Karpas-422 (cell line): Measurements from ENCODE around the gene RNF43. TPM values are rescaled to one million over a fixed set of nuclear protein-coding genes. Genes with fewer than 3 reads are reported as not detected.

ENCODE experiments used
- DNase-seq: peaks from one replicate; pipeline ENCODE4 v3.0.0-alpha.2; 2015
- H2AFZ ChIP-seq: fragments of 200-600 bp; sonication (generic); 2 replicates; pipeline ENCODE4 v1.6.1; 2014; ENCODE audit warnings: antibody characterized with exemption, low read length, mixed read lengths
- H3K27ac ChIP-seq: fragments of 200-600 bp; sonication (generic); 2 replicates; pipeline ENCODE4 v1.5.1; 2014; ENCODE audit warnings: mild to moderate bottlenecking, low read length, moderate library complexity
- H3K27me3 ChIP-seq: fragments of 200-600 bp; sonication (generic); 2 replicates; pipeline ENCODE4 v1.6.1; 2014; ENCODE audit warnings: low read length, mixed read lengths
- H3K36me3 ChIP-seq: fragments of 200-600 bp; sonication (generic); 2 replicates; pipeline ENCODE4 v1.6.1; 2014; ENCODE audit warnings: low read length, mixed read lengths; ENCODE audit not compliant: insufficient read depth
- H3K4me1 ChIP-seq: fragments of 200-600 bp; sonication (generic); 2 replicates; pipeline ENCODE4 v1.6.1; 2014; ENCODE audit warnings: mild to moderate bottlenecking, low read length, mixed read lengths
- H3K4me2 ChIP-seq: fragments of 200-600 bp; sonication (generic); 2 replicates; pipeline ENCODE4 v1.6.1; 2014; ENCODE audit warnings: low read length, low read depth, mild to moderate bottlenecking; ENCODE audit not compliant: poor library complexity, severe bottlenecking
- H3K4me3 ChIP-seq: fragments of 200-600 bp; sonication (generic); 2 replicates; pipeline ENCODE4 v1.5.1; 2014; ENCODE audit warnings: mild to moderate bottlenecking, antibody characterized with exemption, low read length, mixed read lengths
- H3K79me2 ChIP-seq: fragments of 200-600 bp; sonication (generic); 2 replicates; pipeline ENCODE4 v1.6.1; 2014; ENCODE audit warnings: mild to moderate bottlenecking, low read length, mixed read lengths
- H3K9ac ChIP-seq: fragments of 200-600 bp; sonication (generic); 2 replicates; pipeline ENCODE4 v1.6.0; 2014; ENCODE audit warnings: low read length
- H3K9me2 ChIP-seq: fragments of 200-600 bp; sonication (generic), shearing (Covaris generic); replicated peaks from 2 replicates; pipeline ENCODE4 v1.6.0; 2014; ENCODE audit warnings: mild to moderate bottlenecking, low read length, moderate library complexity; ENCODE audit not compliant: insufficient read depth
- H3K9me3 ChIP-seq: fragments of 300-700, 200-600 bp; sonication (generic); 2 replicates; pipeline ENCODE4 v1.6.1; 2014; ENCODE audit warnings: low read length, mixed read lengths
- H4K20me1 ChIP-seq: fragments of 200-600 bp; sonication (generic); 2 replicates; pipeline ENCODE4 v1.6.1; 2014; ENCODE audit warnings: mild to moderate bottlenecking, antibody characterized with exemption, low read length, low read depth; ENCODE audit not compliant: insufficient read depth
- total RNA-seq: library from RNA; depleted of rRNA; stranded (reverse); fragments of >200 nt; shearing (Covaris generic); gene quantifications from 2 replicates; pipeline ENCODE4 v1.2.3, GENCODE V29; 2014; ENCODE audit warnings: low replicate concordance

RNF43 gene
- total RNA-seq, 1 experiment from 2014 or later, result not detected

- no peak overlapping the region for H3K4me2 ChIP-seq
- no peaks in the 10 kb centered on the region for H3K9me3 ChIP-seq
- no peaks in the 10 kb centered on the region for H4K20me1 ChIP-seq
- no peak overlapping the region for H2AFZ ChIP-seq
- no peaks in the 10 kb centered on the region for H3K27me3 ChIP-seq
- no peak for DNase-seq
- no peak overlapping the region for H3K9ac ChIP-seq
- no peaks in the 10 kb centered on the region for H3K36me3 ChIP-seq
- H3K9me2 ChIP-seq, result no peaks in the 10 kb centered on the region
- H3K27ac ChIP-seq, result no peak overlapping the region
- peaks cover 19% of the 10 kb centered on the region for H3K4me1 ChIP-seq
- H3K4me3 ChIP-seq, result no peak overlapping the region
- no peaks in the 10 kb centered on the region for H3K79me2 ChIP-seq
Measured at GRCh38 chr17:58413684-58414083, 3.6 kb downstream of the RNF43 start.

- Histone ChIP-seq H3K9me2 (no peaks in the 10 kb centered on the region), H4K20me1 (no peaks in the 10 kb centered on the region), H3K4me3 (no peak overlapping the region), H3K9ac (no peak overlapping the region), H3K79me2 (no peaks in the 10 kb centered on the region), H3K4me2 (no peak overlapping the region), H3K4me1 (peaks cover 16% of the 10 kb centered on the region), H3K27ac (no peak overlapping the region), H2AFZ (no peak overlapping the region), H3K27me3 (no peaks in the 10 kb centered on the region), H3K36me3 (no peaks in the 10 kb centered on the region), H3K9me3 (no peaks in the 10 kb centered on the region)
- DNase-seq, result no peak
Measured at GRCh38 chr17:58412961-58413586, 4.3 kb downstream of the RNF43 start.

- Histone ChIP-seq H3K4me2 (no peak overlapping the region), H3K27ac (no peak overlapping the region), H3K9me3 (no peaks in the 10 kb centered on the region), H3K9me2 (no peaks in the 10 kb centered on the region), H3K36me3 (no peaks in the 10 kb centered on the region), H3K9ac (no peak overlapping the region), H4K20me1 (no peaks in the 10 kb centered on the region), H3K4me3 (no peak overlapping the region), H2AFZ (no peak overlapping the region), H3K27me3 (no peaks in the 10 kb centered on the region), H3K4me1 (peaks cover 8% of the 10 kb centered on the region), H3K79me2 (no peaks in the 10 kb centered on the region)
- no peak for DNase-seq
Measured at GRCh38 chr17:58412064-58412703, 5.2 kb downstream of the RNF43 start.

- Histone ChIP-seq H3K36me3 (no peaks in the 10 kb centered on the region), H2AFZ (no peak overlapping the region), H3K79me2 (no peaks in the 10 kb centered on the region), H3K9ac (no peak overlapping the region), H3K9me3 (no peaks in the 10 kb centered on the region), H3K4me2 (no peak overlapping the region), H3K4me1 (peaks cover 4% of the 10 kb centered on the region; the same call in 1 of the 2 replicates), H4K20me1 (no peaks in the 10 kb centered on the region), H3K27ac (no peak overlapping the region), H3K27me3 (no peaks in the 10 kb centered on the region), H3K9me2 (no peaks in the 10 kb centered on the region), H3K4me3 (no peak overlapping the region)
- DNase-seq, result no peak
Measured at GRCh38 chr17:58411408-58411894, 5.9 kb downstream of the RNF43 start.

GRCh38 chr17:58410714-58411407, 6.5 kb downstream of the RNF43 start:
- no peak overlapping the region for H2AFZ ChIP-seq
- peaks cover 4% of the 10 kb centered on the region; the same call in 1 of the 2 replicates for H3K4me1 ChIP-seq
- no peaks in the 10 kb centered on the region for H3K9me2 ChIP-seq
- no peak overlapping the region for H3K9ac ChIP-seq
- H3K4me2 ChIP-seq, result no peak overlapping the region
- no peak overlapping the region for H3K4me3 ChIP-seq
- peak; percentile 1 for DNase-seq
- no peaks in the 10 kb centered on the region for H4K20me1 ChIP-seq
- H3K36me3 ChIP-seq, result no peaks in the 10 kb centered on the region
- H3K27ac ChIP-seq, result no peak overlapping the region
- no peaks in the 10 kb centered on the region for H3K79me2 ChIP-seq
- no peaks in the 10 kb centered on the region for H3K9me3 ChIP-seq
- H3K27me3 ChIP-seq, result no peaks in the 10 kb centered on the region

GRCh38 chr17:58409432-58409831, 7.9 kb downstream of the RNF43 start:
- H3K4me2 ChIP-seq, result no peak overlapping the region
- no peaks in the 10 kb centered on the region for H4K20me1 ChIP-seq
- H3K9ac ChIP-seq, result no peak overlapping the region
- H3K27me3 ChIP-seq, result no peaks in the 10 kb centered on the region
- H3K4me1 ChIP-seq, result no peaks in the 10 kb centered on the region
- no peaks in the 10 kb centered on the region for H3K9me2 ChIP-seq
- H3K9me3 ChIP-seq, result no peaks in the 10 kb centered on the region
- no peak overlapping the region for H2AFZ ChIP-seq
- no peak overlapping the region for H3K27ac ChIP-seq
- no peak for DNase-seq
- no peak overlapping the region for H3K4me3 ChIP-seq
- H3K79me2 ChIP-seq, result no peaks in the 10 kb centered on the region
- H3K36me3 ChIP-seq, result no peaks in the 10 kb centered on the region

- no peak overlapping the region for H3K4me2 ChIP-seq
Measured at GRCh38 chr17:58403311-58403710, 14.0 kb downstream of the RNF43 start.

GRCh38 chr17:58402679-58403078, 14.7 kb downstream of the RNF43 start:
- no peak overlapping the region for H3K9ac ChIP-seq
- H3K79me2 ChIP-seq, result no peaks in the 10 kb centered on the region
- no peaks in the 10 kb centered on the region for H3K9me3 ChIP-seq
- H3K27ac ChIP-seq, result no peak overlapping the region
- no peaks in the 10 kb centered on the region for H3K9me2 ChIP-seq
- DNase-seq, result no peak
- no peak overlapping the region for H3K4me3 ChIP-seq
- H3K27me3 ChIP-seq, result no peaks in the 10 kb centered on the region
- H3K4me1 ChIP-seq, result no peaks in the 10 kb centered on the region
- H2AFZ ChIP-seq, result no peak overlapping the region
- no peak overlapping the region for H3K4me2 ChIP-seq
- H3K36me3 ChIP-seq, result no peaks in the 10 kb centered on the region
- no peaks in the 10 kb centered on the region for H4K20me1 ChIP-seq

More at GRCh38 chr17:58403311-58403710, 14.0 kb downstream of the RNF43 start:
- Histone ChIP-seq H3K79me2 (no peaks in the 10 kb centered on the region), H3K27ac (no peak overlapping the region), H3K9ac (no peak overlapping the region), H3K4me3 (no peak overlapping the region), H3K27me3 (no peaks in the 10 kb centered on the region), H2AFZ (no peak overlapping the region), H4K20me1 (no peaks in the 10 kb centered on the region), H3K9me3 (no peaks in the 10 kb centered on the region), H3K36me3 (no peaks in the 10 kb centered on the region), H3K9me2 (no peaks in the 10 kb centered on the region), H3K4me1 (no peaks in the 10 kb centered on the region)
- no peak for DNase-seq
